ENCODE measurements around the gene ZNF121. TPM values are rescaled to one million over a fixed set of nuclear protein-coding genes. Genes with fewer than 3 reads are reported as not detected.

The ZNF121 gene
- 41.9 and 66.1 TPM in 2 replicates for total RNA-seq

DNA sequence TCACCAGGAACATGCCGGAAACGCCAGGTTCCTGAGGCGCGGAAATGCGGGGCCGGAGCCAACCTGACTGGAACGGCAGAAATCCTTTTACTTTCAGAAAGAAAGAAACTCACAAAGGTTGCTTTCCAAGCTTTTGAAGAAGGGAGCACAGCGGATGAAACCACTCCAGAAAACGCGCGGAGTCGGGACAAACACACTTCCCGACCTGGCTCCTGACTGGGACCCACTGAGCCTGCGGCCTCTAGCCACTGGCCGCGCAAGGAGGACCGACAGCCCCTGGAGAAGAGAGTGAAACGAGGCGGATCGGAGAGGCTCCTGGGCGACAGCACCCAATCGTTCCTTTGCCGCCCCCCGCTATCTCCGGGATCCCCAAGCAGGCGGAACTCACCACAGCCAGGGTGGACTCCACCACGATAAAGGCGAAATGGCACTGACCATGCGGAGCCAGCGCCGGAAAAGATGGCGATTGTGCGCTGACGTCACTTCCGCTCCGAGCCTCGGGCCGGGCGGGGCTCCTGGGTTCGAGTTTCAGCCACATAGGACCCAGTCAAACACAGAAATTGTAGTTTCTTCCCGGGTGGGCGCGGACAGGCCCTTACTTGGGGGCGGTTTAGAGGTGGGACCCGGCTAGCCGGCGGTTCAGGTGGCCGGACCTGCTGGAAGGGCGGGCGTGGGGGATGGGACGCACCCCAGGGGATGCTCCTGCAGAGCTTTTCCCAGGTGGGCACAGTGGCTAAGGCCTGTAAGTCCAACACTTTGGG is at the start of gene ZNF121:
Gene ZNF121, minus strand, starts transcription at position 432 of the 761 bp plus-strand sequence. CDS start 16,407 bp downstream, outside the sequence.

DNA sequence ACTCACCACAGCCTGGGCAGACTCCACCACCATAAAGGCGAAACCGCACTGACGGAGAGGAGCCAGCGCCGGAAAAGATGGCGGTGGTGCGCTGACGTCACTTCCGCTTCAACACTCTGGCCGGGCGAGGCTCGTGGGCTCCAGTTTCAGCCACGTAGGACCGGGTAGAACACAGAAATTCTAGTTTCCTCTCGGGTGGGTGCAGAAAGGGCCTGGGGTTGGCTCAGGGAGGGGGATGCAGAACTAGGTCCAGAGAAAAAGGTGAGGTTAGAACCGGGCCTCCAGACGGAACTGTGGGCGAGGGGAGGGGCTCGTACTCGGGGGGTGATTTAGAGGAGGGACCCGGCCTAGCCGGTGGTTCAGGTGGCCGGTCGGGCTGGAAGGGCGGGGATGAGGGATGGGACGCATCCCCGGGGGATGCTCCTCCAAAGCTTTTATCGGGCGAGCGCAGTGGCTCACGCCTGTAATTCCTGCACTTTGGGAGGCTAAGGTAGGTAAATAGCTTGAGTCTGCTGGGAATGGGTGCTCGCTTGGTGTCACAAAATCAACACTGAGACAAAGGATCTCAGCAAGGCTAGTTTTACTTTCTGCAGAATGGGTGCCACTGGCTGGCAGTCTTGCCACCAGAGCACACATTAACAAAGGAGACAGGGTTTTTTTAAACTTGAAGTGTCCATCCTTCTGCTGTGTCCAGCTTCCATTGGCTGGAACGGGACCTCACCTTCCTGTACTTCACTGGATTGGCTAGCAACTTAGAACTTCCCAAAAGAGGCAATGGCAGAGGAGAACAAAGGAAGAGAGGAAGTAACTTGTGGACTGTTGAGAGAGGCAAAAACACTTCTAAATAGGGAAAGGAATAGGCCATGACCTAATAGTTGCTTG is 37.1 kb upstream of the ZNF121 start, which contains the start of gene ZNF561:
Gene ZNF561, minus strand, starts transcription at position 77 of the 882 bp plus-strand sequence. CDS start 1,776 bp downstream, outside the sequence.

DNA sequence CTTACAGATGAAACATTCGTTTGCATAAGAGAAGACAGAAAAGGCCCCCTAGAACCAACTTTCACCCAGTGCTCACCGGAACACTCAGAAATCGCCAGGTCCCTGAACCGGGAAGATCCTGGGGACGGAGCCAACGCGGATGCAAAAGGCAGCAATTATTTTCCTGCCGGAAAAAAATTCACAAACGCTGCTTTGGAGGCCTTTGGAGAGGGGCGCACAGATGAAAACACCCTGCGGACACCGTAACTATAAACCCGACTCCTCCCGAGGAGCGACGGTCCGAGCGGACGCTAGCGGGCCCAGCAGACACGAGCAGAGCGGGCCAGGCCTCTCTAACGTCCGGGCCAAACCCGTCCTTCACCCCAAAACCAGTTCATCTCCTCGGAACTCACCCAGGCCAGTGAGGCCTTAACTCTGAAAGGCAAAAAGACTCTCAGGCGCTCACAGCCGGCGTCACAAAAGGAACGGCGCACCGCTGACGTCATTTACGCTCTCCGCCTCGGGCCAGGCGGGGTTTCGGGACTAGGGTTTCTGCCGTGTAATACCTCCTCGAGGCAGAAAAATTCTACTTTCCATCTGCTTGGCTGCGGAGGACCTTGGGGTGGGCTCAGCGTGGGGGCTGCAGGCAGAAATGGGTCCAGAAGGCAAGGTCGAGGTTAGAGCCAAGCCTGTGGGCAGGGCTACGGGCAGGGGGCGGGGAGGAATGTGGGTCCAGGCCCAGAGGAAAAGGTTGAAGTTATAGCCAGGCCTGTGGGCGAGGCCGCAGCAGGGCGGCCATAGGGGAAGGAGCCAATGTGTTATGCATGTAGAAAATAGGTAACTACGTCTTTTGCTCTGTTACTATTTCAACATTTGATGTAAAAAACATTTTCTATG is 45.9 kb downstream of the ZNF121 start, which contains the start of gene ZNF426:
Gene ZNF426, minus strand, starts transcription at position 463 of the 876 bp plus-strand sequence. CDS start 2,413 bp downstream, outside the sequence.

Other genes with a start within 250 kb of the ZNF121 start
- gene ZNF177, start 221.5 kb downstream of the ZNF121 start, total RNA-seq = 0.73 and 0.78 TPM in 2 replicates
- gene ZNF266, start 148.9 kb downstream of the ZNF121 start, total RNA-seq = 6.8 and 7.7 TPM in 2 replicates
- gene ZNF560, start 85.9 kb downstream of the ZNF121 start, total RNA-seq = 0.20 TPM in 1 of 2 replicates, not detected in the other
- gene ZNF426, start 45.9 kb downstream of the ZNF121 start, total RNA-seq = 15.8 and 17.6 TPM in 2 replicates
- 24.0 and 27.2 TPM in 2 replicates for gene ZNF561, start 36.7 kb upstream of the ZNF121 start, total RNA-seq
- gene ZNF562, start 90.6 kb upstream of the ZNF121 start, total RNA-seq = 22.0 and 25.8 TPM in 2 replicates
- gene ZNF846, start 184.2 kb upstream of the ZNF121 start, total RNA-seq = 5.5 and 9.6 TPM in 2 replicates
- gene FBXL12, start 234.6 kb upstream of the ZNF121 start, total RNA-seq = 19.2 and 19.8 TPM in 2 replicates
- gene UBL5, start 243.4 kb upstream of the ZNF121 start, total RNA-seq = 123 and 193 TPM in 2 replicates